OCI-LY3 (cell line): ENCODE measurements around the gene ARHGAP28.

Experiments used
- EZH2phosphoT487 ChIP-seq: fragments of 200-600 bp; shearing (Covaris generic); IDR thresholded peaks from 2 replicates; pipeline ENCODE4 v1.6.1; 2018; ENCODE audit warnings: antibody characterized with exemption, mixed run types, low read depth
- TF ChIP-seq, protein P1 (sequence below): fragments of 200-600, 300-600 bp; sonication (generic); IDR thresholded peaks from 2 replicates; pipeline ENCODE4 v1.5.1; 2014; ENCODE audit warnings: antibody characterized with exemption, low read length, low read depth

DNA sequence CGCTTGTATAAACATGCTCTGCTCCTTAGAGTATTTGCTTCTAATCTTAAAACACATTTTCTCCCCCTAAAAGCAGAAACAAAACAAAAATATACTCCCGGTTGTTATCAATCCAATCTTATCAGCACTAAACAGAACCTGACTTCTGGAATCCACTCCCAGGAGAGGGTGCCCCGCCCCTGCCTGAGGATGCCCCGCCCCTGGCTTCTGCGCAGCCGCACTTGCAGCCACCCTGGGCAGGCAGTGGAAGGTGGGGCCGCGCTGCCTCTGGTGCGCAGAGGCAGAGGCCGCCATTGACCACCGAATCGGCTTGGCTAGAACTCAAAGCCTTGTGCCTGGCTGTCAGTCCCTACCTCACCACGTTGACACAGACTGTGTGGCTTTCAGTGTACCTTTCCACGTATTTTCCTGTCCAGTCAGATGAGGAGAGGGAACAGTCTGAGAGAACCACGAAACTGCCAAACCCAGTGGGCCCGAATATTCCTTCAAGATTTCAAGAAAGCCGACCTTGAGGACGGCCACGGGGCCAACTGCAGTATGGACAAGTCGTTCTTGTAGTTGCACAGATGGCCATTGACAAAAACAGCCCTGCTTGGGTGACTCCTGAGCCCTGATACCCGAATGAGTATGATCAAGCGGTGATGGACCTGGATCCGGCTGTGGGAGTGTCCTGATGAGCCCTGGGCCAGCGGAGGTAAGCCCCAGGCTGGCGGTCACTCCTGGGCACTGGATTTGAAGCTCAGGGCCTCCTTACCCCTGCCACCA is 46.2 kb upstream of the ARHGAP28 start:
- TF ChIP-seq, protein P1, sequence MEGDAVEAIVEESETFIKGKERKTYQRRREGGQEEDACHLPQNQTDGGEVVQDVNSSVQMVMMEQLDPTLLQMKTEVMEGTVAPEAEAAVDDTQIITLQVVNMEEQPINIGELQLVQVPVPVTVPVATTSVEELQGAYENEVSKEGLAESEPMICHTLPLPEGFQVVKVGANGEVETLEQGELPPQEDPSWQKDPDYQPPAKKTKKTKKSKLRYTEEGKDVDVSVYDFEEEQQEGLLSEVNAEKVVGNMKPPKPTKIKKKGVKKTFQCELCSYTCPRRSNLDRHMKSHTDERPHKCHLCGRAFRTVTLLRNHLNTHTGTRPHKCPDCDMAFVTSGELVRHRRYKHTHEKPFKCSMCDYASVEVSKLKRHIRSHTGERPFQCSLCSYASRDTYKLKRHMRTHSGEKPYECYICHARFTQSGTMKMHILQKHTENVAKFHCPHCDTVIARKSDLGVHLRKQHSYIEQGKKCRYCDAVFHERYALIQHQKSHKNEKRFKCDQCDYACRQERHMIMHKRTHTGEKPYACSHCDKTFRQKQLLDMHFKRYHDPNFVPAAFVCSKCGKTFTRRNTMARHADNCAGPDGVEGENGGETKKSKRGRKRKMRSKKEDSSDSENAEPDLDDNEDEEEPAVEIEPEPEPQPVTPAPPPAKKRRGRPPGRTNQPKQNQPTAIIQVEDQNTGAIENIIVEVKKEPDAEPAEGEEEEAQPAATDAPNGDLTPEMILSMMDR, result no peak
- no peak for TF ChIP-seq EZH2phosphoT487
